H9 (cell line): Measurements from ENCODE around the gene HMGB4. TPM values are rescaled to one million over a fixed set of nuclear protein-coding genes. Genes with fewer than 3 reads are reported as not detected.

ENCODE experiments used
- DNase-seq: peaks from one replicate; pipeline ENCODE4 v3.0.0-alpha.2; 2017
- H2AFZ ChIP-seq: one replicate; pipeline ENCODE4 v1.6.1; 2013; ENCODE audit warnings: mild to moderate bottlenecking, low read length, control low read depth, moderate library complexity
- H2AK5ac ChIP-seq: 2 replicates; pipeline ENCODE4 v1.6.1; 2013; ENCODE audit warnings: low read length, control low read depth, mixed read lengths; ENCODE audit not compliant: insufficient read length
- H2BK120ac ChIP-seq: one replicate; pipeline ENCODE4 v1.6.1; 2013; ENCODE audit warnings: low read depth, mild to moderate bottlenecking, low read length, control low read depth, inconsistent platforms; ENCODE audit not compliant: poor library complexity, severe bottlenecking
- H2BK12ac ChIP-seq: 2 replicates; pipeline ENCODE4 v1.6.1; 2013; ENCODE audit warnings: low read length, control low read depth, mixed read lengths, low read depth; ENCODE audit not compliant: insufficient read length
- H2BK15ac ChIP-seq: 2 replicates; pipeline ENCODE4 v1.6.1; 2013; ENCODE audit warnings: low read depth, low read length, control low read depth
- H2BK20ac ChIP-seq: one replicate; pipeline ENCODE4 v1.6.1; 2013; ENCODE audit warnings: low read depth, mild to moderate bottlenecking, low read length, control low read depth, inconsistent platforms; ENCODE audit not compliant: poor library complexity, severe bottlenecking
- H2BK5ac ChIP-seq: 2 replicates; pipeline ENCODE4 v1.6.1; 2013; ENCODE audit warnings: low read length, control low read depth, mixed read lengths; ENCODE audit not compliant: insufficient read length
- H3K14ac ChIP-seq: 2 replicates; pipeline ENCODE4 v1.6.1; 2013; ENCODE audit warnings: low read length, control low read depth; ENCODE audit not compliant: insufficient read depth
- H3K18ac ChIP-seq: 2 replicates; pipeline ENCODE4 v1.6.1; 2013; ENCODE audit warnings: low read depth, mild to moderate bottlenecking, mixed read lengths, low read length, control low read depth; ENCODE audit not compliant: insufficient read length
- H3K23ac ChIP-seq: 2 replicates; pipeline ENCODE4 v1.6.1; 2013; ENCODE audit warnings: low read length, control low read depth, mixed read lengths, low read depth; ENCODE audit not compliant: insufficient read length
- H3K23me2 ChIP-seq: 2 replicates; pipeline ENCODE4 v1.6.1; 2013; ENCODE audit warnings: low read depth, mild to moderate bottlenecking, mixed read lengths, low read length, control low read depth; ENCODE audit not compliant: insufficient read length, poor library complexity, severe bottlenecking
- H3K27ac ChIP-seq: 2 replicates; pipeline ENCODE4 v1.5.1; 2013; ENCODE audit warnings: low read length, control low read depth, mixed read lengths, low read depth; ENCODE audit not compliant: insufficient read length
- H3K27me3 ChIP-seq: 2 replicates; pipeline ENCODE4 v1.6.1; 2013; ENCODE audit warnings: low read length, control low read depth, inconsistent platforms; ENCODE audit not compliant: insufficient read depth
- H3K4ac ChIP-seq: 2 replicates; pipeline ENCODE4 v1.6.1; 2013; ENCODE audit warnings: low read depth, mild to moderate bottlenecking, control low read depth, inconsistent platforms, low read length, moderate library complexity
- H3K4me1 ChIP-seq: 2 replicates; pipeline ENCODE4 v1.6.1; 2013; ENCODE audit warnings: low read length, control low read depth, inconsistent platforms; ENCODE audit not compliant: insufficient read depth
- H3K4me2 ChIP-seq: 2 replicates; pipeline ENCODE4 v1.6.1; 2013; ENCODE audit warnings: low read length, control low read depth, mixed read lengths; ENCODE audit not compliant: insufficient read length, insufficient read depth
- H3K56ac ChIP-seq: 2 replicates; pipeline ENCODE4 v1.6.1; 2013; ENCODE audit warnings: low read depth, mild to moderate bottlenecking, mixed read lengths, low read length, control low read depth; ENCODE audit not compliant: insufficient read length
- H3K79me1 ChIP-seq: 2 replicates; pipeline ENCODE4 v1.6.1; 2013; ENCODE audit warnings: low read depth, mild to moderate bottlenecking, moderate library complexity, low read length, control low read depth, inconsistent platforms; ENCODE audit not compliant: insufficient read depth, poor library complexity, severe bottlenecking
- H3K79me2 ChIP-seq: 2 replicates; pipeline ENCODE4 v1.6.1; 2013; ENCODE audit warnings: low read length, control low read depth, inconsistent platforms; ENCODE audit not compliant: insufficient read depth
- H3K9ac ChIP-seq: 2 replicates; pipeline ENCODE4 v1.6.1; 2013; ENCODE audit warnings: low read length, control low read depth, mixed read lengths; ENCODE audit not compliant: insufficient read length; ENCODE audit errors: extremely low read depth
- H3K9me3 ChIP-seq: one replicate; pipeline ENCODE4 v1.6.1; 2013; ENCODE audit warnings: low read depth, low read length, inconsistent platforms; ENCODE audit not compliant: control insufficient read depth
- H3T11ph ChIP-seq: one replicate; pipeline ENCODE4 v1.6.1; 2013; ENCODE audit warnings: mild to moderate bottlenecking, low read length, control low read depth, inconsistent platforms
- H4K20me1 ChIP-seq: one replicate; pipeline ENCODE4 v1.6.1; 2013; ENCODE audit not compliant: control insufficient read depth, insufficient read length, insufficient read depth
- H4K5ac ChIP-seq: 2 replicates; pipeline ENCODE4 v1.6.1; 2013; ENCODE audit warnings: low read depth, mild to moderate bottlenecking, mixed read lengths, low read length, control low read depth; ENCODE audit not compliant: insufficient read length
- H4K8ac ChIP-seq: replicated peaks from 2 replicates; pipeline ENCODE4 v1.6.1; 2013; ENCODE audit warnings: low read length, control low read depth, mixed read lengths, low read depth; ENCODE audit not compliant: insufficient read length
- H4K91ac ChIP-seq: 2 replicates; pipeline ENCODE4 v1.6.1; 2013; ENCODE audit warnings: low read depth, mild to moderate bottlenecking, moderate library complexity, mixed read lengths, low read length, control low read depth; ENCODE audit not compliant: insufficient read length
- H3K27ac Mint-ChIP-seq, 3 experiments: 2 replicates in 2 of 3; 3 replicates in 1 of 3; pipeline ENCODE4 v1.8.0; 2020 to 2021; ENCODE audit warnings: mixed read lengths in 3 of 3, mild to moderate bottlenecking in 1 of 3, moderate library complexity in 1 of 3
- H3K27me3 Mint-ChIP-seq: 2 replicates; pipeline ENCODE4 v1.8.0; 2021; ENCODE audit warnings: low read depth, mild to moderate bottlenecking, moderate library complexity, mixed read lengths
- H3K36me3 Mint-ChIP-seq, 3 experiments: 2 replicates in 2 of 3; 3 replicates in 1 of 3; pipeline ENCODE4 v1.8.0; 2020 to 2021; ENCODE audit warnings: low read depth in 3 of 3, mixed read lengths in 3 of 3; ENCODE audit not compliant: insufficient read depth in 1 of 3
- H3K4me1 Mint-ChIP-seq, 2 experiments: 2 replicates each; pipeline ENCODE4 v1.8.0; 2020; ENCODE audit warnings: mixed read lengths in 2 of 2
- H3K4me3 Mint-ChIP-seq, 2 experiments: 2 replicates in 1 of 2; 3 replicates in 1 of 2; pipeline ENCODE4 v1.8.0; 2020 to 2021; ENCODE audit warnings: mild to moderate bottlenecking in 2 of 2, mixed read lengths in 2 of 2, moderate library complexity in 1 of 2
- H3K9me3 Mint-ChIP-seq, 2 experiments: 2 replicates in 1 of 2; 3 replicates in 1 of 2; pipeline ENCODE4 v1.8.0; 2020; ENCODE audit warnings: mild to moderate bottlenecking in 2 of 2, mixed read lengths in 2 of 2, moderate library complexity in 1 of 2
- CTCF ChIP-seq: fragments of 200-600 bp; sonication (generic); conservative IDR thresholded peaks from 3 replicates; pipeline ENCODE4 v1.8.0; 2021; ENCODE audit warnings: antibody characterized with exemption, mild to moderate bottlenecking
- total RNA-seq: library from RNA; stranded (reverse); gene quantifications from 2 replicates; pipeline ENCODE4 v1.2.1, GENCODE V29; 2021

Gene HMGB4
- total RNA-seq, 1 experiment from 2014 or later: not detected

GRCh38 chr1:33872275-33872674, 8.4 kb downstream of the HMGB4 start:
- Histone ChIP-seq H3K27ac (no peak overlapping the region), H3K9me3 (no peaks in the 10 kb centered on the region), H2BK120ac (no peak overlapping the region), H3K79me2 (no peaks in the 10 kb centered on the region), H2AK5ac (no peak overlapping the region), H2BK5ac (no peak overlapping the region), H3K4me2 (no peak overlapping the region), H3K79me1 (no peaks in the 10 kb centered on the region), H3T11ph (no peak overlapping the region), H3K4me1 (no peaks in the 10 kb centered on the region; the same call in 1 of the 2 replicates), H4K5ac (no peak overlapping the region), H3K23me2 (no peaks in the 10 kb centered on the region), H2BK12ac (no peak overlapping the region), H4K8ac (no peak overlapping the region), H3K4ac (no peak overlapping the region), H2AFZ (no peak overlapping the region), H3K14ac (no peak overlapping the region), H3K9ac (no peak overlapping the region), H3K56ac (no peak overlapping the region), H2BK15ac (no peak overlapping the region), H4K20me1 (no peaks in the 10 kb centered on the region), H2BK20ac (no peak overlapping the region), H4K91ac (no peak overlapping the region), H3K23ac (no peak overlapping the region), H3K18ac (no peak overlapping the region), H3K27me3 (no peaks in the 10 kb centered on the region)
- Mint-ChIP-seq H3K4me1 (peaks cover 17 to 24% of the 10 kb centered on the region in 2 experiments), H3K27ac (no peak overlapping the region; a peak in 1 of 7 replicates), H3K4me3 (no peak overlapping the region), H3K27me3 (peaks cover 8% of the 10 kb centered on the region), H3K9me3 (peaks cover 8 to 9% of the 10 kb centered on the region in 2 experiments; a peak in 4 of 5 replicates), H3K36me3 (peaks cover 4 to 15% (median 11%) of the 10 kb centered on the region in 3 experiments; a peak in 6 of 7 replicates)
- DNase-seq: no peak
- no peak for TF ChIP-seq CTCF
